Activated CD4-positive, alpha-beta T cell treated with anti-CD3 and anti-CD28 coated beads, Interleukin-2, amount 10 ng/mL, durations not matched to agents 7 days and 5 days (primary cell): ENCODE data around the gene FBXO42. TPM values are rescaled to one million over a fixed set of nuclear protein-coding genes. Genes with fewer than 3 reads are reported as not detected.
"Not testable (repeated sequence)": the region's sequence is repeated elsewhere in the genome, so short reads cannot be mapped to it uniquely, and the experiment has no call there.

Source experiments
- CTCF ChIA-PET: fragments of 350-600 bp; sonication (Branson Sonifier 250); formaldehyde crosslinking; loops from one replicate; lab custom pipeline; 2021; ENCODE audit warnings: antibody characterized with exemption; lab: Charles Lee
- POLR2A ChIA-PET: fragments of 350-600 bp; sonication (Branson Sonifier 250); formaldehyde crosslinking; loops from one replicate; lab custom pipeline; 2021; ENCODE audit warnings: antibody characterized with exemption; lab: Charles Lee
- DNase-seq: peaks from one replicate; pipeline ENCODE4 v3.0.0-alpha.2; 2020
- H3K27ac Mint-ChIP-seq: one replicate; pipeline ENCODE4 v1.8.0; 2021; ENCODE audit warnings: mild to moderate bottlenecking, moderate library complexity, mixed read lengths
- H3K27me3 Mint-ChIP-seq: one replicate; pipeline ENCODE4 v1.8.0; 2021; ENCODE audit warnings: mixed read lengths
- H3K36me3 Mint-ChIP-seq: one replicate; pipeline ENCODE4 v1.8.0; 2021; ENCODE audit warnings: low read depth, mixed read lengths
- H3K4me1 Mint-ChIP-seq: one replicate; pipeline ENCODE4 v1.8.0; 2021; ENCODE audit warnings: mixed read lengths
- H3K4me3 Mint-ChIP-seq: one replicate; pipeline ENCODE4 v1.8.0; 2021; ENCODE audit warnings: mild to moderate bottlenecking, moderate library complexity, mixed read lengths
- H3K9me3 Mint-ChIP-seq: one replicate; pipeline ENCODE4 v1.8.0; 2021; ENCODE audit warnings: mixed read lengths
- total RNA-seq, 2 experiments: library from RNA; stranded (reverse); gene quantifications; one replicate each; pipeline ENCODE4 v1.2.3, GENCODE V29; 2021

FBXO42 gene
- total RNA-seq, 2 experiments from 2014 or later: 15.5 to 19.3 TPM

DNA sequence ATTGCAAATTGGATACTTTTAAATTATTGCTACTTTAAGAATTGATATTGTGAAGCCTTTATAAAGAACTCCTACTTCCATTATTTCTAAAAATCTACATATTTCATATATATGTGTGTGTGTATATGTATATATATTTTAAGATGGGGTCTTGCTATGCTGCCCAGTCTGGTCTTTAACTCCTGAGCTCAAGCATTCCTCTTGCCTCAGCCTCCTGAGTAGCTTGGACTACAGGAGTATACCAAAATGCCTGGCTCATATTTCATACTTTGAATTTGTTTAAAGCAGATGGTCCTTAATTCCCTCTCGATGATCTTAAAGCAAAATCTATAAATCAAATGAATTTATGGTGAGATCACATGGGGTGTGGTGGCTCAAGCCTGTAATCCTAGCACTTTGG, 90.2 kb downstream of the FBXO42 start:
- H3K4me3 Mint-ChIP-seq: no peak overlapping the region
- no peaks in the 10 kb centered on the region for H3K27me3 Mint-ChIP-seq
- ChIA-PET POLR2A (no interaction called here), CTCF (interaction anchor here (0.9 to 1.2 kb wide), 2 partner anchors 18 to 59 kb away, joined by 3 read pairs; no protein-coding TSS in a partner anchor)
- H3K9me3 Mint-ChIP-seq: no peaks in the 10 kb centered on the region
- no peak for DNase-seq
- no peak overlapping the region for H3K27ac Mint-ChIP-seq
- no peaks in the 10 kb centered on the region for H3K4me1 Mint-ChIP-seq
- H3K36me3 Mint-ChIP-seq: no peaks in the 10 kb centered on the region

- no peak for DNase-seq
- Mint-ChIP-seq H3K36me3 (no peaks in the 10 kb centered on the region), H3K4me3 (no peak overlapping the region), H3K4me1 (no peaks in the 10 kb centered on the region), H3K27me3 (no peaks in the 10 kb centered on the region), H3K27ac (no peak overlapping the region), H3K9me3 (no peaks in the 10 kb centered on the region)
- POLR2A ChIA-PET: no interaction called here
- CTCF ChIA-PET: no interaction called here
These were observed 91.5 kb downstream of the FBXO42 start for GRCh38 chr1:16260814-16261213.

DNA sequence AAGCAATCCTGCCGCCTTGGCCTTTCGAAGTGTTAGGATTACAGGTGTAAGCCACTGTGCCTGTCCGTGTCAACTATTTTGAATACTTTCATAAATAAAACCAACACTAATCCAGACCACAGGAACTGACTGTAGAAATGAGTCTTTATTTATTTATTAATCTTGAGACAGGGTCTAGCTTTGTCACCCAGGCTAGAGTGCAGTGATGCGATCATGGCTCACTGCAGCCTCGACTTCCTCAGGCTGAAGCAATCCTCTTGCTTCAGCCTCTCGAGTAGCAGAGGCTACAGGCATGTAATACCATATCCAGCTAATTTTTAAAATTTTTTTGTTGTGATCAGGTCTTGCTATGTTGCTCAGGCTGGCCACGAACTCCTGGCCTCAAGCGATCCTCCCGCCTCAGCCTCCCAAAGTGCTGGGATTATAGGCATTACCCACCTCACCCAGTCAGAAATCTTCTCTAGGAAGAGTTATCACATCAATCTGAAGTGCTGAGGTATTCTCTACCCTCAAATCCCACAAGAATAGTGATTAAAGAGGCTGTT, 93.6 kb downstream of the FBXO42 start:
- H3K9me3 Mint-ChIP-seq: no peaks in the 10 kb centered on the region
- H3K4me1 Mint-ChIP-seq: peaks cover 4% of the 10 kb centered on the region
- CTCF ChIA-PET: interaction anchor here (0.6 kb wide), 1 partner anchor 221 kb away, joined by 4 read pairs; no protein-coding TSS in a partner anchor
- H3K27me3 Mint-ChIP-seq: no peaks in the 10 kb centered on the region
- H3K4me3 Mint-ChIP-seq: no peak overlapping the region
- POLR2A ChIA-PET: no interaction called here
- H3K27ac Mint-ChIP-seq: peak overlapping the region; percentile 5
- peaks cover 7% of the 10 kb centered on the region for H3K36me3 Mint-ChIP-seq
- DNase-seq: no peak

DNA sequence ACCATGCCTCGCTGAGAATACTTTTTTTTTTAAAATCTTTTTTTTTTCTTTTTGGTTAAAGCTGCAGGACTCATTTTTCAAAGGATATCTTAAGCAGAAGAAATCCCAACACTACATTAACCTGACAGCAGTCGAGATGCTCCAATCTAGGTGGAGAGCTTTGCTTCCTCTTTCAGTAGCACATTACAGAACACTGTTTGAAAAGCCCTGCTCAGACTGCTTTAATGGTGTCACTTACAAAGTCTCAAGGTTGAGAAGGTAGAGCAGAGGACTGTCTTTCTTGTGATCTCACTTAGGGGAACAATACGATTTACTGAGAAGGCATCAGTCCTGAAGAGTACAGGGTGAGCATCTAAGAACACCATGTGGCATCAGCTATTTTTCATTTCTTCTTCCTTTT, 94.3 kb downstream of the FBXO42 start:
- H3K4me3 Mint-ChIP-seq: no peak overlapping the region
- H3K9me3 Mint-ChIP-seq: no peaks in the 10 kb centered on the region
- H3K27me3 Mint-ChIP-seq: no peaks in the 10 kb centered on the region
- peaks cover 7% of the 10 kb centered on the region for H3K36me3 Mint-ChIP-seq
- no peak for DNase-seq
- ChIA-PET CTCF (no interaction called here), POLR2A (no interaction called here)
- peaks cover 4% of the 10 kb centered on the region for H3K4me1 Mint-ChIP-seq
- H3K27ac Mint-ChIP-seq: no peak overlapping the region

DNA sequence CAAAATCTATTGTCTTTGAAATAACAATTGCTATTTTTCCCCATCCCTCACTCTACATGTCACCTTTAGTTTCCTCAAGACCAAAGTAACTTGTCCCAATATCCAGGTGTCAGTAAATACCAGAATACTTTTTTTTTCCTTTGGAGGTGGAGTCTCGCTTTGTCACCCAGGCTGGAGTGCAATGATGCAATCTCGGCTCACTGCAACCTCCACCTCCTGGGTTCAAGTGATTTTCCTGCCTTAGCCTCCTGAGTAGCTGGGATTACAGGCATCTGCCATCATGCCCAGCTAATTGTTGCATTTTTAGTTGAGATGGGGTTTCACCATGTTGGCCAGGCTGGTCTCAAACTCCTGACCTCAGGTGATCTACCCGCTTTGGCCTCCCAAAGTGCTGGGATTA, 94.7 kb downstream of the FBXO42 start:
- H3K4me3 Mint-ChIP-seq, H3K27me3 Mint-ChIP-seq, CTCF ChIA-PET, H3K4me1 Mint-ChIP-seq, POLR2A ChIA-PET, H3K27ac Mint-ChIP-seq, H3K36me3 Mint-ChIP-seq, DNase-seq, H3K9me3 Mint-ChIP-seq: not testable (repeated sequence)

DNA sequence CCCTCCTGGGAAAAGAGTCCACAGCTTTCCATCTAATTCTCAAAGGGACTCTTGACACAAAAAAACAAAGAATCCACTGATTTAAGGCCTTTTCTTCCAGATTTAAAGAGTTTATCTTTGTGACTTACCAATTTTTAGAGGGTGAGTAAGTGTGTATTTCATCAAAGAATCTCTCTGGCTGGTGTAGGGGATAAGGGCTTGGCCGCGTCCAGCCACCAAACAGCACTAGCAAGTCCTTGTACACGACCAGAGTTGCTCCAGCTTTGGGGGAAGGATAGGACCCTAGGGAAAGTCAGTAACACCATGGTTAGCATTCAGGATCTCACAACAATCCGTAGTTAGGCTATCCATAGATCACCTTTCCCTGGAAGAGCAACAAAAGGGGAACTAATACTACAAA, 95.8 kb downstream of the FBXO42 start:
- ChIA-PET CTCF (no interaction called here), POLR2A (no interaction called here)
- Mint-ChIP-seq H3K9me3 (no peaks in the 10 kb centered on the region), H3K36me3 (peaks cover 10% of the 10 kb centered on the region), H3K27me3 (no peaks in the 10 kb centered on the region), H3K4me3 (no peak overlapping the region), H3K4me1 (peaks cover 4% of the 10 kb centered on the region), H3K27ac (no peak overlapping the region)
- no peak for DNase-seq

DNA sequence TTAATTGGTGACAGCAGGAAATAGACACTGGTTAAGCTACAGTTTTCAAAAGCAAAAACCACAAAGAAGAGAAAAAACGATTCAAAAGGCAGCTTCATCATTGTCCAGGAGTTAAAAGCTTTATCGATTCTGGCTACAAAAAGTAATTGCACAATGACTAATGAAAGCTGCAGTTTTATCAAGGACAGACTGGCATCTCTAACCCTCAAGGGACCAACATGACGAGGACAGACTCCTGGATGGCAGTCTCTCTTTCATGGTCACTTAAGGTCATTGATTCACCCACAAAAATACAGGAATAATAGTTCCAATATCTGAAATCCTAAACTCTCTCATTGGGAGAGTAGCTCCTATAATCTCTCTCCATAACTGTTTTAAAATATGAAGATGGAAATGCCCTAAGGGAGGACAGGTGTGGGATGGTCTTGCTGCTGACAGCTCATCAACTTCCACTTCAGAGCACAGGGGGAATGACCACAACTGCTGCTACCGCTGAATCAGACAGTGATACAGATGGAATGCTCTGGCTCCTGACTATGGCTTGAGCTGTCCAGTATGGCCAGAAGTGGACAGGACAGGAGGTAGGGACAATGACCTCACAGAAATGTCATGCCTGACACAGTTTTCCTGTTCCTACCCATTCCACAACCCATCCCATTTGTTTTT, 97.9 kb downstream of the FBXO42 start:
- Mint-ChIP-seq H3K4me1 (peaks cover 13% of the 10 kb centered on the region), H3K9me3 (no peaks in the 10 kb centered on the region), H3K36me3 (peaks cover 26% of the 10 kb centered on the region), H3K27me3 (no peaks in the 10 kb centered on the region), H3K4me3 (no peak overlapping the region), H3K27ac (peak overlapping the region; percentile 15)
- no peak for DNase-seq
- ChIA-PET POLR2A (no interaction called here), CTCF (interaction anchor here (0.6 to 1.3 kb wide), 4 partner anchors 10 to 625 kb away, joined by 3 read pairs; no protein-coding TSS in a partner anchor)

GRCh38 chr1:16253332-16253922, 98.9 kb downstream of the FBXO42 start:
- CTCF ChIA-PET: interaction anchor here (0.6 to 1.3 kb wide), 2 partner anchors 9 to 152 kb away, joined by 3 read pairs; no protein-coding TSS in a partner anchor
- H3K27ac Mint-ChIP-seq: no peak overlapping the region
- H3K27me3 Mint-ChIP-seq: no peaks in the 10 kb centered on the region
- DNase-seq: no peak
- H3K36me3 Mint-ChIP-seq: peaks cover 29% of the 10 kb centered on the region
- H3K4me1 Mint-ChIP-seq: peaks cover 22% of the 10 kb centered on the region
- no peak overlapping the region for H3K4me3 Mint-ChIP-seq
- POLR2A ChIA-PET: no interaction called here
- no peaks in the 10 kb centered on the region for H3K9me3 Mint-ChIP-seq

DNA sequence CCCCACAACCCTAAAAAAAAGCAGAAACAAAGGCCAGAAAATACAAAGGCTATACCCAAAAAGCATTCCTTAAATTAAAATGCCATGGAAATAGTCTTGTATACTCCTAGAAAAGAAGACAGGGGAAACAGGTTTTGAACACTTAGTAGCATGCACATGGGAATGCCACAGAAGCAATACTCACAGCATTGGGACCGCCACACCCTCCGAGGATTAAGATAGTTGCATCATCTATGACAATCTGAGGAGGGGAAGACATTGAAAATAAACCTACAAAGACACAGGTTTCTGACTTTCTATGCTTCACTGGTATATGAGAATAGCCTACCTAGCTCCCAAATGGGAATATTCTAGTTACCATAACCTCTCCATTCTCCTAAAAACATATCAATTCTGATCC, 99.4 kb downstream of the FBXO42 start:
- ChIA-PET CTCF (interaction anchor here (1.0 to 1.3 kb wide), 2 partner anchors 8 to 174 kb away, joined by 3 read pairs; no protein-coding TSS in a partner anchor), POLR2A (no interaction called here)
- H3K9me3 Mint-ChIP-seq: no peaks in the 10 kb centered on the region

DNA sequence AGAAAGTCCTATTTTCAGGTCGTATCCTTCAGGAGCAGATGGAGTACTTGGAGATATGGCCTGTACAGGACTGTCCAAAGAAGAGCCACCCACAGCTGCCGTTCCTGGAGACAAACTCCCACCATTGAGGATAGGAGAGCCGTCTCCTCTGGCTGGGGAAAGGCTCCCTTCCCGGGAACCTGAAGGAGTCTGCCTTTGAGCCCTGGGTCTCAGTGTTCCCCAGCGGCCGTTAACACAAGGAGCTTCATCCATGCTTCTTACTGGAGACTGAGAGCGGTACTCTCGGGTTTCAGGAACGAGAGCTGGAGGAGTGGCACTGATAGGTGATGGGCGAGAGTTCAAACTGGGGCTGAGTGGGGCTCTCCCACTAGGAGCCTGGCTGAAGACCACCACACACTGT, 100.9 kb downstream of the FBXO42 start:
- POLR2A ChIA-PET: no interaction called here
- H3K4me3 Mint-ChIP-seq: no peak overlapping the region
- H3K27ac Mint-ChIP-seq: no peak overlapping the region
- H3K4me1 Mint-ChIP-seq: peaks cover 25% of the 10 kb centered on the region
- no peaks in the 10 kb centered on the region for H3K27me3 Mint-ChIP-seq
- DNase-seq: no peak
- H3K9me3 Mint-ChIP-seq: no peaks in the 10 kb centered on the region
- CTCF ChIA-PET: interaction anchor here (0.6 kb wide), 1 partner anchor 32 kb away, joined by 3 read pairs; no protein-coding TSS in a partner anchor
- H3K36me3 Mint-ChIP-seq: peaks cover 32% of the 10 kb centered on the region

More for the DNA sequence above, 99.4 kb downstream of the FBXO42 start:
- no peak for DNase-seq
- Mint-ChIP-seq H3K27me3 (no peaks in the 10 kb centered on the region), H3K4me1 (peaks cover 23% of the 10 kb centered on the region), H3K4me3 (no peak overlapping the region), H3K36me3 (peaks cover 31% of the 10 kb centered on the region), H3K27ac (no peak overlapping the region)

DNA sequence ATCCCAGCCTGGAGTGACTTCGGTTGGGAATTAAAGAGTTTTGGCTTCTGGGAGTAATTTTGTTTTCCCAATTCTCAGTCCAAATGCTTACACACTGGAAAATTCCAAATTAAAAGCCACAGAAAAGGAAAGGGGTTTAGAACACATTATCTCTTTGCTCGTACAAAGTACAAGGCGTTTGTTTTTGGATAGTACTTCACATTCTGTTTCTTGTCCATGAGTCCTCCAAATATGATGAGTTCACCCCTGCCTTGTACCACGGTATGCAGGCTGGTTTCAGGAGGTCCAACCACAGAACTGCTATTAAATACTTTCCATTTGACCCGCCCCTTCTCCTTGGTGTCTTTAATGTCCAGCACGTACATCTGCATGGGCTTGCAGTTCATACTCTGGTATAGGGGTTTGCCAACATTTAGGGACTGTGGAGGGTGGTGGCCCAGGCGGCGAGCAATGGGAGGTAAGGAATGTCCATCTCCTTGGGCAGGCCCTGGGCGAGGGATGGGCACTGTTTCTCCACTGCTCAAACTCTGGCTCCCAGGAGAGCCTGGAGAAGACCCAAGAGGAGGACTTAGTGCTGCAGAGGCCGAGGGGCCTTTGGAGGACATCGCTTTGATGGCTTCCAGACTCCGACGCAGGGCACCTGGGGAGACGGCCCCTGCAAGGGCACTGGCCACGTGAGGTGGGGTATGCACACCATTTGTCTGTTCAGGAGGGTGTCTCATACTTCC, 101.6 kb downstream of the FBXO42 start:
- Mint-ChIP-seq H3K36me3 (peaks cover 32% of the 10 kb centered on the region), H3K27me3 (no peaks in the 10 kb centered on the region), H3K9me3 (no peaks in the 10 kb centered on the region), H3K4me3 (no peak overlapping the region), H3K4me1 (peaks cover 25% of the 10 kb centered on the region), H3K27ac (no peak overlapping the region)
- ChIA-PET CTCF (no interaction called here), POLR2A (interaction anchor here (0.8 kb wide), 1 partner anchor 94 kb away, joined by 5 read pairs; no protein-coding TSS in a partner anchor)
- no peak for DNase-seq

- Mint-ChIP-seq H3K36me3 (peaks cover 26% of the 10 kb centered on the region), H3K27me3 (no peaks in the 10 kb centered on the region), H3K27ac (peak overlapping the region; percentile 61), H3K9me3 (no peaks in the 10 kb centered on the region), H3K4me1 (peaks cover 25% of the 10 kb centered on the region), H3K4me3 (no peak overlapping the region)
- DNase-seq: no peak
- POLR2A ChIA-PET: interaction anchor here (0.8 kb wide), 1 partner anchor 93 kb away, joined by 5 read pairs; no protein-coding TSS in a partner anchor
- CTCF ChIA-PET: interaction anchor here (0.9 to 1.0 kb wide), 2 partner anchors 10 to 16 kb away, joined by 3 to 4 read pairs; no protein-coding TSS in a partner anchor
These were observed 102.6 kb downstream of the FBXO42 start for GRCh38 chr1:16249596-16250241.
